Activated T-helper 1 cell treated with anti-CD3 and anti-CD28 coated beads, Interleukin-12 subunit alpha, Interleukin-12 subunit beta, Interleukin-2, Interleukin-4 antibody, amounts not matched to agents 30 ng/mL and 10 ng/mL and 1 ng/mL, durations not matched to agents 14 hours and 24 hours and 36 hours (primary cell): ENCODE results near the gene GRID1. TPM values are rescaled to one million over a fixed set of nuclear protein-coding genes. Genes with fewer than 3 reads are reported as not detected.

ENCODE experiments used
- DNase-seq: peaks from one replicate; pipeline ENCODE4 v3.0.0; 2021; ENCODE audit warnings: low spot score
- H3K27ac Mint-ChIP-seq: one replicate; pipeline ENCODE4 v1.8.0; 2021; ENCODE audit warnings: mild to moderate bottlenecking, mixed read lengths
- H3K27me3 Mint-ChIP-seq: one replicate; pipeline ENCODE4 v1.8.0; 2022; ENCODE audit warnings: mild to moderate bottlenecking, moderate library complexity, mixed read lengths; ENCODE audit not compliant: insufficient read depth
- H3K36me3 Mint-ChIP-seq: one replicate; pipeline ENCODE4 v1.8.0; 2021; ENCODE audit warnings: low read depth, mixed read lengths
- H3K4me1 Mint-ChIP-seq: one replicate; pipeline ENCODE4 v1.8.0; 2021; ENCODE audit warnings: low read depth, mixed read lengths
- H3K4me3 Mint-ChIP-seq: one replicate; pipeline ENCODE4 v1.8.0; 2021; ENCODE audit warnings: mild to moderate bottlenecking, moderate library complexity, mixed read lengths
- H3K9me3 Mint-ChIP-seq: one replicate; pipeline ENCODE4 v1.8.0; 2021; ENCODE audit warnings: mixed read lengths
- intact Hi-C: fragments of 100-400 bp; cut with micrococcal nuclease; formaldehyde crosslinking; loops from one replicate; pipeline ENCODE4 v1.15.1; 2024
- total RNA-seq: library from RNA; stranded (reverse); gene quantifications from 2 replicates; pipeline ENCODE4 v1.2.3, GENCODE V29; 2022

GRID1 gene
- total RNA-seq, 1 donor from 2014 or later: not detected

DNA sequence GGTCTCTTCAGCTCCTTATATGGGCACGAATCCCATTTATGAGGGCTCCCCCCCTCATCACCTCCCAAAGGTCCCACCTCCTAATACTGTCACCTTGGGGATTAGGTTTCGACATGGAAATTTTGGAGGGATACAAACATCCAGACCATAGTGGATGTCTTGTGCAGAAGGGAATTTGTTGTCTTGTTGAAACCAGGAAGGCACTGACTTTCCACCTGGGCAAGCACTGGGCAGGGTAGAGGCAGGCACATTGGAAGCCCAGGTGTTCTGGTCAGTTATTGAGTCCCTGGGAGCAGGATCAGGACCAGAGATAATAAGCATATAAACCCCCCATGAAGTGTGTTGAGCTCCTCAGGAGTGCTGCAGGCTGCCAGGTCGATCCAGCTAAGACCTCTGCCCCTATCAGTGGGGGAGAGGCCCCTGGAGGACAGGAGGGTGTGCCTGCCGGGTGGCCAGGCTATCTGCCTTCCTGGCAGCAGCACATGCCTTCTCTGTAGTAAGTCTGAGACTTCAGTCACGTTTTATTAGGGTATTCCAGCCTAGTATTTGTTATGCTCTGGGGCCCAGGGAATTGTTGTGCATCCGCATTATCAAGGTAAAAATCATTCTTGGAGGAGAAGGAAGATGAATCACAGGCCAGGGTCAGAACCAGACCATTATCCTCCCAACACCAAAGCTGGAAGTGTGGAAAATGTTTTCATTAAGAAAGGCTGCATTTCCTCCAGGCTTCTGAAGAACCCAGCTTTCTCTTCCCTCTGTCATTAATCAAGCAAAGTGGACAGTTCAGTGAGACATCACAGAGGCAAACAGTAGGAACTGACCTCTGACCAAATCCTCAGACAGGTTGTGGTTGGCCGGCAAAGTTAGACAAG is 503.1 kb downstream of the GRID1 start:
- intact Hi-C loops: no loop called here
- Mint-ChIP-seq H3K4me1 (no peaks in the 10 kb centered on the region), H3K27ac (no peak overlapping the region), H3K27me3 (peaks cover 4% of the 10 kb centered on the region), H3K9me3 (no peaks in the 10 kb centered on the region), H3K36me3 (no peaks in the 10 kb centered on the region), H3K4me3 (no peak overlapping the region)
- DNase-seq: no peak

DNA sequence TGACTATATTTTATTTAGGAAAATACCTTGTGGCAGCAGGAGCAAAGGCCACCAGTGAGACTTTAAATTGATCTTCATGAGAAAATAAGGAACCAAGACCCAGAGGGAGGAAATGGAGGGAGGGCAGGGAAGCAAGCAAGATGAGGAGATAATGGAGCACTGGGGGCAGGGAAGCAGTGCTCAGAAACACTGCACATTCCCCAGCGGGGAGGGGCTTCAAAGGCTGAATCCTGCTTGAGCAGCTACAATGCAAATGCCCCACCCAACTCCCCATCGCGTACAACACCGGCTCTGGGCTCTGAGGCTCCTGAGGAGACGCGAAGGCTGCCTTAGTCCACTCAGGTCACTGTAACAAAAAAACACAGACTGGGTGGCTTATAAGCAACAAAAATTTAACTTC is 503.8 kb downstream of the GRID1 start:
- intact Hi-C loops: no loop called here
- H3K27ac Mint-ChIP-seq: no peak overlapping the region
- H3K4me3 Mint-ChIP-seq: no peak overlapping the region
- no peaks in the 10 kb centered on the region for H3K36me3 Mint-ChIP-seq
- H3K4me1 Mint-ChIP-seq: no peaks in the 10 kb centered on the region
- no peaks in the 10 kb centered on the region for H3K9me3 Mint-ChIP-seq
- H3K27me3 Mint-ChIP-seq: peaks cover 4% of the 10 kb centered on the region
- no peak for DNase-seq

DNA sequence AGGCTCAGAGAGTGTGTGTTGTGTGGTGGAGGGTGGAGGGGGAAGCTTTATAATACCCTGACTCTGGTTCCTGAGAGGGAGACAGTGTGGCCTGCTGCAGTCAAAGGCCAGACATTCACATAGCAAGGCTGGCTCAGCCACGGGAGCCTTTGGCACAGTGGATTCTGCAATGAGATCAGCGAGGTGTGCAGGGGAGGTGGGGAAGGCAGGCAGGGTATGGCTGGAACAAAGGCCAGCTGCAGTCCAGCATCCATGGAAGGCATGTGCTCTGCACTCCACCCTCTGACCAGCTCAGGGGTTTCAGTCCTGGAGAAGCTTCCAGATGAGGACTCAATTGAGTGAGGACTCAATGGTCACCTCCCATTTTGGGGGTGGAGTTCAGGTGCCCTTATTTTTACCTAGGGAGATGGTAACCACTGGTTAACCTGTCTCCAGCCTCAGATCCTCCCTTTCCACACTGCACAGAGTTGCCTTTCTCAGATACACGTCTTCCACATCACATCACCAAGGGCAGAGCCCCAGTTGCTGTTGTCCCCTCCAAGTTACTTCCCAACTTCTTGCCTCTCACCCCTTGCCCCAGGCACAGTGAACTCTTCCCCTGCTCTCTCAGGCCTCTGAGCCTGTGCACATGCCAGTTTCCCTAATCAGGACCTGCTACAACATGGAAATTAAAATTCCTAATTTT is 504.9 kb downstream of the GRID1 start:
- Mint-ChIP-seq H3K4me3 (no peak overlapping the region), H3K36me3 (no peaks in the 10 kb centered on the region), H3K27ac (no peak overlapping the region), H3K9me3 (no peaks in the 10 kb centered on the region), H3K27me3 (peaks cover 4% of the 10 kb centered on the region), H3K4me1 (no peaks in the 10 kb centered on the region)
- no peak for DNase-seq
- intact Hi-C loops: no loop called here

DNA sequence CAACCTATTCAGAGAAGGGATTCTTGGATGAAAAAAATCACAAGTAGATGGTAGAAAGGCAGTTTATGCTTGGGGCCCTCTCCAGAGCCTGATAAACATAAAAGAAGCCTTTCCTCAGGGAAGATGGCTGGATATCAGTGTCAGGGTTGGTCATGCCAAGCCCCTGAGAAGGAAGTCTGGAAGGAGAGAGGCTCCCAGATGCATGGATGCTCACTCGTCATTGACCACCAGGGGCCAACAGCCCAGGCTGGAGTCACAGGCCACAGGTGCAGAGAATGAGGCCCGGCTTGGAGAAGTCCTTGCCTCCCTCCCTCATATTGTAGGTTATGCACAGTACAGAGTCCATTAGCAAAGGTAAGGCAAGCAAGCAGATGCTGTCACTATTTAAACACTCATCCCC is 506.7 kb downstream of the GRID1 start:
- H3K36me3 Mint-ChIP-seq: no peaks in the 10 kb centered on the region
- peaks cover 4% of the 10 kb centered on the region for H3K27me3 Mint-ChIP-seq
- intact Hi-C loops: no loop called here
- no peak overlapping the region for H3K4me3 Mint-ChIP-seq
- no peaks in the 10 kb centered on the region for H3K9me3 Mint-ChIP-seq
- H3K27ac Mint-ChIP-seq: no peak overlapping the region
- DNase-seq: no peak
- H3K4me1 Mint-ChIP-seq: no peaks in the 10 kb centered on the region

DNA sequence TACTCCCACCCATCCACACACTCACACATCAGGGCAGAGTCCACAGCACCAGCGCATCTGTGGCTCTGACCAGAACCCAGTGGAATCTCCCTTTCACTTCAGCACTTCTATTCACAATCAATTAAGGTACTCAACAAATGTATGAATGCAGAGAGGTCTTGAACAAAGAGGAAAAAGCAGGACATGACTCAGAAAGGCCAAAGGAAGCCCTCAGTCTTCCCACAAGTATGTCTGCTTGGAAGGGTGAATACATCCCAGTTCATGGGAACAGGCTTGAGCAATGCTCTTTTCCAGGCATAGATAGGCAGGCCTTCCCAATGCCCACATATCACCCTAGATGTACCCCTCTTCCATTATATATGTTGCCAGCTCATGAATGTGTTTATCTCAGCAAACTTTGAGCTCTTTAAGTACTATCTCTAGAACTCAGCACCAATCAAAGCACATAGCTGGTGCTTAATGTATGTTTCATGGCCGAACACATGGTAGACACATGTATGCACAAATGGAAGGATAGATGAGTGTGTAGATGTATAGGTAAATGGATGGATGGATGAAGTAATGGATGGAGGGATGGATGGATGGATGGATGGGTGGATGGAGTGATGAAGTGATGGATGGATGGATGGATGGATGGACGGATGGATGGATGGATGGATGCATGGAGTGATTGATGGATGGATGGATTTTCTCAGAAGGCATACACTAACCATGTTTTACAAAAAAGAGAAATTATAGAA is 507.6 kb downstream of the GRID1 start:
- Mint-ChIP-seq H3K36me3 (no peaks in the 10 kb centered on the region), H3K9me3 (no peaks in the 10 kb centered on the region), H3K4me1 (no peaks in the 10 kb centered on the region), H3K27ac (no peak overlapping the region), H3K27me3 (peaks cover 2% of the 10 kb centered on the region), H3K4me3 (no peak overlapping the region)
- DNase-seq: no peak
- intact Hi-C loops: no loop called here

DNA sequence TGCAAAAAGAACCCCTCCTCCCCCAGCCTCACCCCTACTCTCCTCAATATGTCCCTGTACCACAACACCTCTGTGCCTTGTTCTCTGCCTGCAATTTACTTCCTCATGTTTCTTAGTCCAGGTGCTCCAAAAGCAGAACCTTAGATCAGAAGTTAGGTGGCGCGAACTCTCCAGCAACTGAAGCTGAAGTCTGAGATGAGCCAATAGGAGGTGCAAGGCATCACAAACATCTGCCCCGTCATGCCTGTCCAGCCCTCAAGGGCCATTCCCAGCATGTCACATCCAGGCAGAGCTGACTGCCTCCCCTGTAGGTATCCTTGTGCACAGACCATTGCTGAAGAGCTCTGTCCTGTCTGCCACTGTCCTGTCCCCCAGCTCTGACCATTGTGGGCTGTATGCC is 508.8 kb downstream of the GRID1 start:
- intact Hi-C loops: no loop called here
- no peaks in the 10 kb centered on the region for H3K9me3 Mint-ChIP-seq
- H3K36me3 Mint-ChIP-seq: no peaks in the 10 kb centered on the region
- H3K4me3 Mint-ChIP-seq: no peak overlapping the region
- H3K4me1 Mint-ChIP-seq: no peaks in the 10 kb centered on the region
- DNase-seq: no peak
- no peak overlapping the region for H3K27ac Mint-ChIP-seq
- peaks cover 1% of the 10 kb centered on the region for H3K27me3 Mint-ChIP-seq

DNA sequence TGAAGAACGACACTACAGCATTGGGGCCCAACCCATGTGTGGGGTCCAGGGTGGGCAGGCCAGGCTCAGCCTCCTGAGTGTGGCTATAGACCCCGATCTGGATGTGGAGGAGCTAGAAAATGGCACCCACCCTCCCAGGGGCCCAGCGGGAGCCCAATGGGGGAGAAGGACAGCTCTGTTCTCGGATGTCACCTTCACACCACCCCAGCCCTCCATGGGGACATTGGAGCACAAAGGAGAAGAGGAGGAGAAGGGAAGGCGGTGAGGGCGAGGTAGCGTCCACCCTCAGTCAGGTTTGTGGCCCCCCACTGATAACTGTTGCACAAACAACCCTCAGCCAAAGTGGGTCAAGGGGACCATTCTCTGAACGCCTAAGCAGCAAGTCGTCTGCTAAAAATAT is 509.3 kb downstream of the GRID1 start:
- H3K27ac Mint-ChIP-seq: no peak overlapping the region
- H3K9me3 Mint-ChIP-seq: no peaks in the 10 kb centered on the region
- no peak for DNase-seq
- H3K4me3 Mint-ChIP-seq: no peak overlapping the region
- intact Hi-C loops: no loop called here
- peaks cover 1% of the 10 kb centered on the region for H3K27me3 Mint-ChIP-seq
- no peaks in the 10 kb centered on the region for H3K36me3 Mint-ChIP-seq
- H3K4me1 Mint-ChIP-seq: no peaks in the 10 kb centered on the region

DNA sequence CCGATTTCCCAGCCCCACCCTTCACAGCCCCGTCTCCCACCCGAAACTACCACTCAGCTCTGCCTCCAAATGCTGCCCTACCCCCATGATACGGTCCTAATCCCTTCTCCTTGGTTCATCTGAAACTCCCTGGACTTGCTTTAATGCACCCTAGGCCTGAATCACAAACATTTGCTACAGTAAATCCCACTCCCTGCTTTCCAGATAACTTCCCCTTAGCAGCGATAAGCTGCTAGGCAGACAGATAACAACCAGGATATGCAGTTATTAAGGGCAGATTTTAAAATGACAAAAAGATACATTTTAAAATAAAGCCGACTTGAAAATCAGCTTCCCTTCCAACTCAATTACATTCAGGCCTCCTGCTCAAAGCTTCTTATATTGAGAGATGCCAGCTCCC is 514.7 kb downstream of the GRID1 start:
- Mint-ChIP-seq H3K36me3 (no peaks in the 10 kb centered on the region), H3K9me3 (no peaks in the 10 kb centered on the region), H3K4me3 (no peak overlapping the region), H3K4me1 (no peaks in the 10 kb centered on the region), H3K27me3 (no peaks in the 10 kb centered on the region), H3K27ac (no peak overlapping the region)
- DNase-seq: no peak
- intact Hi-C loops: no loop called here

DNA sequence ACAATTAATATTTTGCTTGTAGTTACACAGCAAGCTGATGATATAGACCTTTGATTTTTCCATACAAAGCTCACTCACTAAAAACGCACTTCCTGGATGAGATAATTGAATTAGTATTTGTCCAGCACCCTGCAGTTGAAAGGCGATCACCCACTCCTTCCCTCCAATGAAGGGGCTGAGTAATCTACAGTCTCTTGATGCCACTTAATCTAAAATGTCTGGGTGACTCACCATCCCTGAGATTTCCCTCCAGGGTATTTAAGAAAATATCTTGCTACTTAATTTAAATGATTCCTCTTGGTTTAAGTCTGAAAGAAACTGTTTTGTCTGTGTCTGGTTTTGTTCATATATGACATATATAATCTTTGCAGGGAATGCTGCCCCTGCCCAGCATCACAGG is 515.3 kb downstream of the GRID1 start:
- Mint-ChIP-seq H3K36me3 (no peaks in the 10 kb centered on the region), H3K4me3 (no peak overlapping the region), H3K4me1 (no peaks in the 10 kb centered on the region), H3K27me3 (no peaks in the 10 kb centered on the region), H3K9me3 (no peaks in the 10 kb centered on the region), H3K27ac (no peak overlapping the region)
- intact Hi-C loops: no loop called here
- no peak for DNase-seq

DNA sequence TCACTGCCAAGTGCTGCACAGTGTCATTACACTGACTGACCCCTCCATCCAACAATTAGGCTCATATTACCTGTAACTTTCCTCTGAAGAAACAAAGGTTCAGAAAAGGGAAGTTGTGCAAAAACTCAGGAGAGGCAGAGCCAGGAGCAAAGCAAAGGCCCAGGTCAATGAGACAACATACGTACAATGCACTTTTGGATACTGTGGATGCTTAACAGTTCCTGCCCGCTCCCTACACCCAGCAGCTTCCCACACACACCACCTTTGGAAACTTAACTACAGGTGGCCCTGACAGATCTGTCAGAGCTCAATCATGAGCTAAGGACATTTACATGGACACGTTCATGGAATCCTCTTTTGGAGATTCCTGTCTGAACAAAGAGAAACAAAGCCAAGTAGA is 515.9 kb downstream of the GRID1 start:
- Mint-ChIP-seq H3K4me3 (no peak overlapping the region), H3K36me3 (no peaks in the 10 kb centered on the region), H3K27me3 (no peaks in the 10 kb centered on the region), H3K4me1 (no peaks in the 10 kb centered on the region), H3K27ac (no peak overlapping the region), H3K9me3 (no peaks in the 10 kb centered on the region)
- intact Hi-C loops: no loop called here
- DNase-seq: no peak

DNA sequence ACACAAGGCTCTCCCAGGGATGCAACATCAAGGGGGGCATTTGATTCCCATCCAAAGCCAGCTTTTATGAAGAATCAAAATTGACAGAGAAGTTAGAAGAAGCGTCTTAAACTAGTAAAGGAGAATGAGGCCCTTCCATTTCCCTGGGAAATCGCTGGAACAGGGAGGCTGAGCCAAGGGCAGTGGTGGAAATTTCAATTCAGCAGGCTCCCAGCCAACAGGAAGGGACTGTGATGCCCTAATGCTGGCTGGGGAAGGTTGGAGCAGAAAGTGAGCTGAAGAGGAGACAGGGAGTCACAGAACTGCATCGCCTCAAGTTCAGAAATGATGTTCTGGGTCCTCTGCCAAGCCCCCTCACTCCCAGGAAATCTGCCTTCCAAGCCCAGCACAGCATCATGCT is 517.3 kb downstream of the GRID1 start:
- H3K4me3 Mint-ChIP-seq: no peak overlapping the region
- no peaks in the 10 kb centered on the region for H3K27me3 Mint-ChIP-seq
- intact Hi-C loops: no loop called here
- H3K36me3 Mint-ChIP-seq: no peaks in the 10 kb centered on the region
- no peak for DNase-seq
- no peak overlapping the region for H3K27ac Mint-ChIP-seq
- no peaks in the 10 kb centered on the region for H3K4me1 Mint-ChIP-seq
- no peaks in the 10 kb centered on the region for H3K9me3 Mint-ChIP-seq

DNA sequence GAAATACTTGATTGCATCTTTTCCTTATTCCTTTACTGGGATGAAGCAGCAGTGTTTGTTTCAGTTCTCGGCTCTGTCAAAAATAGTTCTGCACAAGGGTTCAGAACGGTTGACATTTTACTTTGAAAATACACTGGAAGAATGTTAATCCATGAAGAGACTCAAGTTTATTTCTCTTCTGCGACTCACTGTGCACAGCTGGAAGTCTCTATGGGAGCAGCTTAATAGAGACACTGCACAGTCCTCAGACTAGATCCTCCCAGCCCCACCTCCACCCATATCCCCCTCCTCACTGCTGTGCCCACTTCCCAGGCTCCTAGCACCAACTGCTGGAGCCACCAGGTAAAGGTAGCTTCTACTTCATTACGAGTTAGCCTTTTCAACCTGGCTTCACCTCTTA is 517.8 kb downstream of the GRID1 start:
- Mint-ChIP-seq H3K4me1 (no peaks in the 10 kb centered on the region), H3K4me3 (no peak overlapping the region)
- DNase-seq: no peak

DNA sequence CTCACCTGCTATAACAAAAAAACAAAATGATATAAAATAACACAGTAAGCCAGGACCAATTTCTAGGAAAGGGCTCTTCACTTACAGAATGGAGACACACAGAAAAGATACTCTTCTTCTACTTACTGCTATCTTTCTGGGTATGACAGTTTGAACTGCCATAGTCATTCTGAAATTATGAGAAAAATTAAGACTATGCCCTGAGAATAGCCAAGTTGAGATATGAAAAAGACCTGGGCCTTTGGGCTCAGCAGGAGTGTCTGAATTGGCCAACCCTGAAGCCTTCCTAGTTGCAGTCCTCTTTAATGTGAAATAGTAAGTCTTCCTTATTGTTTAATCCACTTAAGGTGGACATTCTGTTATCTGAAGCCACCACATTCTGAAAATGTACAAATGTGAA is 519.5 kb downstream of the GRID1 start:
- Mint-ChIP-seq H3K36me3 (no peaks in the 10 kb centered on the region), H3K4me3 (no peak overlapping the region), H3K4me1 (no peaks in the 10 kb centered on the region), H3K9me3 (no peaks in the 10 kb centered on the region), H3K27ac (no peak overlapping the region), H3K27me3 (no peaks in the 10 kb centered on the region)
- intact Hi-C loops: no loop called here
- DNase-seq: no peak

More for the DNA sequence above, 517.8 kb downstream of the GRID1 start:
- H3K36me3 Mint-ChIP-seq: no peaks in the 10 kb centered on the region
- H3K27ac Mint-ChIP-seq: no peak overlapping the region
- no peaks in the 10 kb centered on the region for H3K27me3 Mint-ChIP-seq
- intact Hi-C loops: no loop called here
- no peaks in the 10 kb centered on the region for H3K9me3 Mint-ChIP-seq
